K562 (cell line): ENCODE data around the gene SREBF1. TPM values are rescaled to one million over a fixed set of nuclear protein-coding genes. Genes with fewer than 3 reads are reported as not detected.
A peak's percentile ranks its signal among the peaks of the same experiment; 100 is the strongest.

ENCODE experiments used
- ATAC-seq: fragments of 200-7000 bp; cut with Tn5 transposase; 3 replicates; pipeline ENCODE4 v1.9.1; 2020; ENCODE audit warnings: moderate library complexity
- BruUV-seq: library from RNA; stranded (reverse); fragments of 400-500 nt; replicated peaks from 2 replicates; lab custom pipeline; 2021; lab: Mats Ljungman, UMichigan
- CTCF ChIA-PET: fragments of 300-600 bp; formaldehyde crosslinking; extraction: SDS; loops from one replicate; lab custom pipeline; 2021; ENCODE audit warnings: low intra/inter-chr PET ratio; lab: Yijun Ruan, JAX
- POLR2A ChIA-PET: fragments of 300-600, 350-650 bp; sonication (Branson Sonifier 250); formaldehyde crosslinking; extraction: SDS; loops from one replicate; lab custom pipeline; 2021; ENCODE audit warnings: antibody characterized with exemption, inconsistent platforms; lab: Yijun Ruan, JAX
- DNase-seq, 4 experiments: peaks; one replicate each; pipeline versions ENCODE4 v3.0.0 to v3.0.0-alpha.2; 2011 to 2018; ENCODE audit warnings: low spot score in 3 of 4, mixed read lengths in 3 of 4; ENCODE audit errors: extremely low read depth in 1 of 4
- FAIRE-seq: peaks from 2 replicates; lab custom pipeline; 2011; peaks lifted over from hg19 to GRCh38; lab: Jason Lieb, UNC
- H2AFZ ChIP-seq: 2 replicates; pipeline ENCODE4 v1.6.0; 2011; ENCODE audit warnings: low read depth, low read length, control low read depth, inconsistent platforms
- H3K27ac ChIP-seq: fragments of 200-600 bp; 3 replicates; pipeline ENCODE4 v1.8.0; 2011; ENCODE audit warnings: low read depth, mild to moderate bottlenecking, control low read depth, inconsistent platforms, low read length, moderate library complexity, mixed read lengths; ENCODE audit errors: extremely low read depth
- H3K27me3 ChIP-seq, 2 experiments: fragments of 300-600 bp in 1 of 2; 2 replicates in 1 of 2; 3 replicates in 1 of 2; pipeline versions ENCODE4 v1.6.0 to v1.8.0; 2011; ENCODE audit warnings: inconsistent platforms in 2 of 2, low read length in 2 of 2, mild to moderate bottlenecking in 1 of 2, mixed read lengths in 1 of 2, moderate library complexity in 1 of 2; ENCODE audit not compliant: control insufficient read depth in 2 of 2, insufficient read depth in 2 of 2
- H3K36me3 ChIP-seq: fragments of 300-600 bp; 3 replicates; pipeline ENCODE4 v1.8.0; 2011; ENCODE audit warnings: mild to moderate bottlenecking, low read length, inconsistent platforms; ENCODE audit not compliant: control insufficient read depth, insufficient read depth
- H3K4me1 ChIP-seq, 2 experiments: fragments of 200-600 bp in 1 of 2; replicated peaks in 1 of 2; 2 replicates in 1 of 2; 3 replicates in 1 of 2; pipeline versions ENCODE4 v1.5.1 to v1.8.0; 2011; ENCODE audit warnings: inconsistent platforms in 2 of 2, low read length in 2 of 2, mild to moderate bottlenecking in 1 of 2, mixed read lengths in 1 of 2, moderate library complexity in 1 of 2; ENCODE audit not compliant: control insufficient read depth in 2 of 2, insufficient read depth in 2 of 2
- H3K4me2 ChIP-seq: 2 replicates; pipeline ENCODE4 v1.6.1; 2011; ENCODE audit warnings: low read length, control low read depth, inconsistent platforms, mixed read lengths; ENCODE audit not compliant: insufficient read depth
- H3K4me3 ChIP-seq: fragments of 200-600 bp; sonication (generic), shearing (Covaris generic); 2 replicates; pipeline ENCODE4 v1.5.1; 2016; ENCODE audit warnings: control low read depth, inconsistent platforms
- H3K79me2 ChIP-seq: fragments of 200-600 bp; 3 replicates; pipeline ENCODE4 v1.8.0; 2011; ENCODE audit warnings: low read length, inconsistent platforms; ENCODE audit not compliant: control insufficient read depth, insufficient read depth
- H3K9ac ChIP-seq, 2 experiments: 2 replicates each; pipeline versions ENCODE4 v1.6.0 to v1.6.1; 2011; ENCODE audit warnings: low read depth in 2 of 2, low read length in 2 of 2, control low read depth in 1 of 2, inconsistent platforms in 1 of 2, mild to moderate bottlenecking in 1 of 2, mixed read lengths in 1 of 2; ENCODE audit not compliant: insufficient read depth in 1 of 2
- H3K9me1 ChIP-seq: one replicate; pipeline ENCODE4 v1.6.0; 2011; ENCODE audit warnings: inconsistent platforms, mild to moderate bottlenecking, low read length, moderate library complexity; ENCODE audit not compliant: control insufficient read depth, insufficient read depth
- H3K9me3 ChIP-seq: replicated peaks from 2 replicates; pipeline ENCODE4 v1.5.1; 2011; ENCODE audit warnings: low read depth, low read length, inconsistent platforms; ENCODE audit not compliant: control insufficient read depth, insufficient read depth
- H4K20me1 ChIP-seq: replicated peaks from 2 replicates; pipeline ENCODE4 v1.6.1; 2011; ENCODE audit warnings: low read length, inconsistent platforms, mixed read lengths; ENCODE audit not compliant: control insufficient read depth, insufficient read depth
- CBX5 ChIP-seq: IDR thresholded peaks from 2 replicates; pipeline ENCODE4 v1.6.1; 2014; ENCODE audit warnings: low read depth, borderline replicate concordance
- DACH1 ChIP-seq: fragments of 450-650 bp; IDR thresholded peaks from 2 replicates; pipeline ENCODE4 v1.6.1; 2018; ENCODE audit not compliant: partially characterized antibody
- ELF4 ChIP-seq: fragments of 450-650 bp; formaldehyde crosslinking; IDR thresholded peaks from 2 replicates; pipeline ENCODE4 v1.4.0; 2022; ENCODE audit warnings: missing genetic modification characterization
- FIP1L1 ChIP-seq: fragments of 200-400 bp; formaldehyde crosslinking; IDR thresholded peaks from 2 replicates; pipeline ENCODE4 v1.6.1; 2018; ENCODE audit warnings: mild to moderate bottlenecking, low read depth, low read length; ENCODE audit not compliant: poor library complexity, severe bottlenecking
- FOXO4 ChIP-seq: fragments of 450-650 bp; formaldehyde crosslinking; IDR thresholded peaks from 2 replicates; pipeline ENCODE4 v1.4.0; 2020; ENCODE audit warnings: mild to moderate bottlenecking, moderate library complexity
- ID3 ChIP-seq, 2 experiments: fragments of 250-450 bp in 1 of 2; fragments of 450-650 bp in 1 of 2; sonication (Bioruptor Pico) in 1 of 2; IDR thresholded peaks; 2 replicates each; pipeline versions ENCODE4 v1.6.1 to v1.8.0; 2016 to 2021; ENCODE audit warnings: mild to moderate bottlenecking in 2 of 2, moderate library complexity in 2 of 2, missing compliant biosample characterization in 1 of 2, missing genetic modification characterization in 1 of 2
- POLR2A ChIP-seq: fragments of 450-650 bp; conservative IDR thresholded peaks from 2 replicates; pipeline ENCODE4 v1.6.1; 2016
- POLR2AphosphoS2 ChIP-seq: IDR thresholded peaks from 2 replicates; pipeline ENCODE4 v1.6.1; 2012; ENCODE audit warnings: low read length, improper control_type of control experiment
- POLR2G ChIP-seq: fragments of 200-400 bp; formaldehyde crosslinking; IDR thresholded peaks from 2 replicates; pipeline ENCODE4 v1.6.1; 2017; ENCODE audit warnings: low read depth, mild to moderate bottlenecking, antibody characterized with exemption, low read length, moderate library complexity
- RBM22 ChIP-seq: fragments of 200-400 bp; formaldehyde crosslinking; IDR thresholded peaks from 2 replicates; pipeline ENCODE4 v1.6.1; 2018; ENCODE audit warnings: low read length, low read depth; ENCODE audit not compliant: poor library complexity, severe bottlenecking
- RNF219 ChIP-seq: fragments of 250-450 bp; sonication (Bioruptor Pico); IDR thresholded peaks from 2 replicates; pipeline ENCODE4 v1.5.0; 2022; ENCODE audit warnings: mild to moderate bottlenecking
- SUPT5H ChIP-seq: fragments of 450-650 bp; IDR thresholded peaks from 2 replicates; pipeline ENCODE4 v1.6.1; 2016
- ZBTB5 ChIP-seq: fragments of 450-650 bp; IDR thresholded peaks from 2 replicates; pipeline ENCODE4 v1.6.1; 2017; ENCODE audit warnings: antibody characterized with exemption
- WGBS: fragments of 100-300 bp; shearing (Covaris generic); methylation state at CpG from one replicate; pipeline ENCODE4 v1.1.6; 2016; ENCODE audit warnings: low coverage, mixed read lengths; ENCODE audit not compliant: insufficient coverage; ENCODE audit errors: missing lambda C conversion rate; 5-methylcytosine and 5-hydroxymethylcytosine counted together
- in situ Hi-C: fragments of 300-500 bp; cut with MboI; formaldehyde crosslinking; loops from 4 replicates; pipeline ENCODE4 v1.15.0; 2018; ENCODE audit warnings: inconsistent platforms, mixed read lengths
- intact Hi-C: fragments of 100-400 bp; cut with micrococcal nuclease; formaldehyde crosslinking; loops from 2 replicates; pipeline ENCODE4 v1.14.2; 2022
- polyA plus RNA-seq, 8 experiments: library from polyadenylated mRNA; depleted of rRNA in 4 of 8; stranded (reverse) in 5 of 8; unstranded in 3 of 8; fragments of >200 nt; fragmentation: Nextera tagmentation in 2 of 8; fragmentation: Illumina TruSeq in 1 of 8; extraction: Ambion mirVana in 2 of 8; extraction: Trizol in 1 of 8; gene quantifications; 2 replicates each; pipeline versions ENCODE4 v1.2.1 to v1.2.3, GENCODE V29; 2011 to 2014; ENCODE audit warnings: inconsistent platforms in 1 of 8, missing spikeins in 1 of 8
- total RNA-seq, 7 experiments: library from RNA; depleted of rRNA in 6 of 7; stranded (reverse); fragments of >200 nt in 6 of 7; fragmentation: Illumina TruSeq in 2 of 7; extraction: Trizol in 2 of 7; gene quantifications; 2 replicates each; pipeline versions ENCODE4 v1.2.1 to v1.2.3, GENCODE V29; 2011 to 2021; ENCODE audit warnings: low replicate concordance in 1 of 7

The SREBF1 gene
- total and polyA plus RNA-seq, 9 of the 15 experiments (the other 6 are each of a cell fraction or from before 2014, with no cell fraction given): 1.6 to 169 (median 69.4) TPM

GRCh38 chr17:17810895-17811248 is 25.9 kb downstream of the SREBF1 start:
- H3K9me3 ChIP-seq: no peaks in the 10 kb centered on the region
- peaks cover 58% of the 10 kb centered on the region; the same call in 2 of the 3 replicates for H3K36me3 ChIP-seq
- ATAC-seq: no peak
- H3K4me1 ChIP-seq: peaks cover 6 to 74% of the 10 kb centered on the region in 2 experiments; a peak in 4 of 5 replicates
- H3K27ac ChIP-seq: no peak overlapping the region
- no peaks in the 10 kb centered on the region; the same call in 2 of the 3 replicates for H3K79me2 ChIP-seq
- FAIRE-seq: no peak
- POLR2A ChIA-PET: interaction anchor here (1.4 to 1.5 kb wide), 2 partner anchors 10 to 11 kb away, joined by 3 to 4 read pairs; no protein-coding TSS in a partner anchor
- peaks cover 6% of the 10 kb centered on the region for H4K20me1 ChIP-seq
- TF ChIP-seq ELF4 (CRISPR knock-in tag) (no peak), POLR2AphosphoS2 (peak; percentile 23; the same call in 1 of the 2 replicates), RBM22 (peak; percentile 61), POLR2A (peak; percentile 9; the same call in 1 of the 2 replicates), FOXO4 (no peak), SUPT5H (peak; percentile 14), CBX5 (no peak), DACH1 (no peak), RNF219 (no peak), FIP1L1 (no peak), POLR2G (peak; percentile 16), ID3 (CRISPR knock-in tag; IDR thresholded peaks at IDR 0.05) (no peak), ID3 (tag; IDR thresholded peaks at IDR 0.05) (no peak), ZBTB5 (no peak)
- no peak overlapping the region for H3K4me2 ChIP-seq
- no peak for DNase-seq
- WGBS: 92% methylated on average over 22 of the region's 27 CpGs
- H3K9ac ChIP-seq: no peak overlapping the region
- H3K27me3 ChIP-seq: no peaks in the 10 kb centered on the region
- in situ Hi-C loops (no loop called here), intact Hi-C loops (no loop called here)
- no peak overlapping the region for H3K4me3 ChIP-seq
- no peak overlapping the region for H2AFZ ChIP-seq
- H3K9me1 ChIP-seq: no peaks in the 10 kb centered on the region
- CTCF ChIA-PET: interaction anchor here (2.9 kb wide), 1 partner anchor 49 kb away, joined by 24 read pairs; no protein-coding TSS in a partner anchor
- BruUV-seq: no TSS peak
